GM18867 (cell line): ENCODE data around the gene CDK5R1.

Source experiments
- ATAC-seq: cut with Tn5 transposase; IDR thresholded peaks from one replicate; pipeline ENCODE4 v1.9.1; 2021; ENCODE audit warnings: mild to moderate bottlenecking, moderate library complexity; ENCODE audit not compliant: unreplicated experiment

The CDK5R1 gene

GRCh38 chr17:32470405-32471167 lies 16.2 kb upstream of the CDK5R1 start:
- ATAC-seq: no peak

- ATAC-seq: no peak
Observed at GRCh38 chr17:32471652-32472051, 15.1 kb upstream of the CDK5R1 start.

GRCh38 chr17:32475258-32475657 lies 11.5 kb upstream of the CDK5R1 start:
- ATAC-seq: no peak

GRCh38 chr17:32477220-32477619 lies 9.6 kb upstream of the CDK5R1 start:
- ATAC-seq: no peak

- ATAC-seq: no peak
Observed at GRCh38 chr17:32479074-32479617, 7.6 kb upstream of the CDK5R1 start.

GRCh38 chr17:32481193-32481592 lies 5.6 kb upstream of the CDK5R1 start:
- no peak for ATAC-seq

- no peak for ATAC-seq
Observed at GRCh38 chr17:32482568-32483320, 4.0 kb upstream of the CDK5R1 start.

- no peak for ATAC-seq
Observed at GRCh38 chr17:32483451-32484019, 3.3 kb upstream of the CDK5R1 start.

GRCh38 chr17:32484041-32484461 lies 2.7 kb upstream of the CDK5R1 start:
- no peak for ATAC-seq

- no peak for ATAC-seq
Observed at GRCh38 chr17:32484628-32485027, 2.2 kb upstream of the CDK5R1 start.

GRCh38 chr17:32485261-32486110 lies 1.3 kb upstream of the CDK5R1 start:
- no peak for ATAC-seq

- peak; percentile 54 for ATAC-seq
Observed at GRCh38 chr17:32486111-32486700, 587 bp upstream of the CDK5R1 start.

- ATAC-seq: no peak
Observed at GRCh38 chr17:32487473-32488176, 832 bp downstream of the CDK5R1 start.

GRCh38 chr17:32488177-32488542 lies 1.4 kb downstream of the CDK5R1 start:
- ATAC-seq: no peak

- no peak for ATAC-seq
Observed at GRCh38 chr17:32488604-32489180, 1.9 kb downstream of the CDK5R1 start.

GRCh38 chr17:32489320-32490100 lies 2.7 kb downstream of the CDK5R1 start:
- no peak for ATAC-seq

GRCh38 chr17:32490101-32490482 lies 3.3 kb downstream of the CDK5R1 start:
- ATAC-seq: no peak

- ATAC-seq: no peak
Observed at GRCh38 chr17:32491371-32492263, 4.8 kb downstream of the CDK5R1 start.
